ENCODE data around the gene ADCY10.

- no peak for TF ChIP-seq CTCF (IDR thresholded peaks at IDR 0.05)
- no peak for TF ChIP-seq EP300 (IDR thresholded peaks at IDR 0.05)
- no peak for TF ChIP-seq POLR2AphosphoS5 (IDR thresholded peaks at IDR 0.05)
Observed at GRCh38 chr1:167957710-167958109, 43.8 kb upstream of the ADCY10 start.
